ENCODE data around the gene SH2D6.
"Not testable (repeated sequence)": the region's sequence is repeated elsewhere in the genome, so short reads cannot be mapped to it uniquely, and the experiment has no call there.

The SH2D6 gene

GRCh38 chr2:85418132-85419008 lies at the start of gene SH2D6:
Gene SH2D6, plus strand, starts transcription at chr2:85418714. Its CDS starts 10,752 bp downstream, at chr2:85429466.
- DNase-seq, result peak; percentile 92

- DNase-seq, result no peak
These were observed 49.6 kb upstream of the SH2D6 start for GRCh38 chr2:85368921-85369320.

GRCh38 chr2:85369500-85369899 lies 49.0 kb upstream of the SH2D6 start:
- no peak for DNase-seq

GRCh38 chr2:85371045-85371444 lies 47.5 kb upstream of the SH2D6 start:
- DNase-seq, result no peak

- DNase-seq, result no peak
These were observed 42.0 kb upstream of the SH2D6 start for GRCh38 chr2:85376291-85377065.

GRCh38 chr2:85377083-85377482 lies 41.4 kb upstream of the SH2D6 start:
- DNase-seq, result no peak

GRCh38 chr2:85378257-85378656 lies 40.3 kb upstream of the SH2D6 start:
- no peak for DNase-seq

GRCh38 chr2:85380048-85380447 lies 38.5 kb upstream of the SH2D6 start:
- DNase-seq, result no peak

GRCh38 chr2:85383151-85383550 lies 35.4 kb upstream of the SH2D6 start:
- DNase-seq, result not testable (repeated sequence)

GRCh38 chr2:85383850-85384249 lies 34.7 kb upstream of the SH2D6 start:
- no peak for DNase-seq

GRCh38 chr2:85385746-85386145 lies 32.8 kb upstream of the SH2D6 start:
- no peak for DNase-seq

GRCh38 chr2:85387754-85388153 lies 30.8 kb upstream of the SH2D6 start:
- DNase-seq, result no peak

GRCh38 chr2:85388878-85389538 lies 29.5 kb upstream of the SH2D6 start:
- DNase-seq, result no peak

- DNase-seq, result peak; percentile 88
These were observed 27.4 kb upstream of the SH2D6 start for GRCh38 chr2:85390941-85391669.

GRCh38 chr2:85393836-85394235 lies 24.7 kb upstream of the SH2D6 start:
- no peak for DNase-seq

- no peak for DNase-seq
These were observed 24.2 kb upstream of the SH2D6 start for GRCh38 chr2:85394261-85394681.

- no peak for DNase-seq
These were observed 23.5 kb upstream of the SH2D6 start for GRCh38 chr2:85394976-85395375.

- no peak for DNase-seq
These were observed 22.5 kb upstream of the SH2D6 start for GRCh38 chr2:85395912-85396475.

GRCh38 chr2:85396531-85397470 lies 21.7 kb upstream of the SH2D6 start:
- no peak for DNase-seq

GRCh38 chr2:85397925-85398331 lies 20.6 kb upstream of the SH2D6 start:
- no peak for DNase-seq
